SU-DHL-6 (cell line): ENCODE data around the gene MIB2.

Experiments used
- H2AFZ ChIP-seq: fragments of 200-600 bp; sonication (generic); 2 replicates; pipeline ENCODE4 v1.6.1; 2014; ENCODE audit warnings: low read depth, mild to moderate bottlenecking, moderate library complexity, mixed read lengths, antibody characterized with exemption, low read length; ENCODE audit not compliant: severe bottlenecking
- H3F3A ChIP-seq: fragments of 200-600 bp; shearing (Covaris generic); 2 replicates; pipeline ENCODE4 v1.6.0; 2016; ENCODE audit warnings: antibody characterized with exemption, mild to moderate bottlenecking; ENCODE audit not compliant: insufficient read depth
- H3K27ac ChIP-seq: fragments of 200-600 bp; sonication (generic); 2 replicates; pipeline ENCODE4 v1.5.1; 2016; ENCODE audit warnings: low read depth, mild to moderate bottlenecking, low read length, moderate library complexity, mixed read lengths
- H3K27me3 ChIP-seq: fragments of 200-600 bp; sonication (generic), shearing (Covaris generic); 2 replicates; pipeline ENCODE4 v1.6.0; 2014; ENCODE audit warnings: mild to moderate bottlenecking, low read length
- H3K36me3 ChIP-seq: fragments of 200-600 bp; sonication (generic); 2 replicates; pipeline ENCODE4 v1.6.1; 2014; ENCODE audit warnings: mild to moderate bottlenecking, low read length, mixed read lengths
- H3K4me2 ChIP-seq: fragments of 300-600, 200-600 bp; shearing (Covaris generic), sonication (generic); 2 replicates; pipeline ENCODE4 v1.6.0; 2014; ENCODE audit warnings: low read length, low read depth, mild to moderate bottlenecking; ENCODE audit not compliant: poor library complexity, severe bottlenecking
- H3K4me3 ChIP-seq: fragments of 200-600 bp; sonication (generic); 2 replicates; pipeline ENCODE4 v1.5.1; 2014; ENCODE audit warnings: antibody characterized with exemption, low read length, mild to moderate bottlenecking, mixed read lengths; ENCODE audit not compliant: insufficient read depth, poor library complexity, severe bottlenecking
- H3K79me2 ChIP-seq: fragments of 200-600 bp; sonication (generic); 2 replicates; pipeline ENCODE4 v1.6.1; 2014; ENCODE audit warnings: mild to moderate bottlenecking, low read length, moderate library complexity; ENCODE audit not compliant: insufficient read depth
- H3K9ac ChIP-seq: fragments of 200-600 bp; sonication (generic); 2 replicates; pipeline ENCODE4 v1.7.0; 2014; ENCODE audit warnings: mild to moderate bottlenecking, low read length
- H3K9me2 ChIP-seq: fragments of 200-600 bp; sonication (generic); replicated peaks from 2 replicates; pipeline ENCODE4 v1.6.1; 2014; ENCODE audit warnings: low read length; ENCODE audit not compliant: insufficient read depth
- H3K9me3 ChIP-seq: fragments of 200-600 bp; sonication (generic); 2 replicates; pipeline ENCODE4 v1.6.1; 2014; ENCODE audit warnings: low read length, mixed read lengths; ENCODE audit not compliant: insufficient read depth
- H4K20me1 ChIP-seq: fragments of 200-600 bp; sonication (generic); 2 replicates; pipeline ENCODE4 v1.6.1; 2014; ENCODE audit warnings: low read depth, mild to moderate bottlenecking, antibody characterized with exemption, low read length, moderate library complexity, mixed read lengths
- CTCF ChIP-seq: fragments of 200-600 bp; sonication (generic); IDR thresholded peaks from one replicate; pipeline ENCODE4 v1.5.1; 2017; ENCODE audit warnings: antibody characterized with exemption, mild to moderate bottlenecking, low read length, moderate library complexity; ENCODE audit not compliant: insufficient read depth, poor library complexity, severe bottlenecking
- EZH2phosphoT487 ChIP-seq: fragments of 200-600 bp; sonication (generic), shearing (Covaris generic); conservative IDR thresholded peaks from 2 replicates; pipeline ENCODE4 v1.6.1; 2018; ENCODE audit warnings: mild to moderate bottlenecking, antibody characterized with exemption, low read length, moderate library complexity, mixed read lengths

Gene MIB2

GRCh38 chr1:1624443-1625403 is 9.4 kb downstream of the MIB2 start:
- Histone ChIP-seq H3K9ac (no peak overlapping the region), H3K79me2 (no peaks in the 10 kb centered on the region), H2AFZ (no peak overlapping the region), H3K9me2 (no peaks in the 10 kb centered on the region), H3K27ac (no peak overlapping the region), H3K27me3 (no peaks in the 10 kb centered on the region), H3F3A (no peaks in the 10 kb centered on the region), H3K9me3 (no peaks in the 10 kb centered on the region), H3K36me3 (no peaks in the 10 kb centered on the region), H3K4me2 (no peak overlapping the region), H3K4me3 (no peak overlapping the region), H4K20me1 (no peaks in the 10 kb centered on the region)
- TF ChIP-seq CTCF (no peak), EZH2phosphoT487 (no peak)

- Histone ChIP-seq H3K4me3 (no peak overlapping the region), H4K20me1 (no peaks in the 10 kb centered on the region), H3K9ac (no peak overlapping the region), H3F3A (no peaks in the 10 kb centered on the region), H3K9me3 (no peaks in the 10 kb centered on the region), H3K27ac (no peak overlapping the region), H3K27me3 (no peaks in the 10 kb centered on the region), H2AFZ (no peak overlapping the region), H3K79me2 (no peaks in the 10 kb centered on the region), H3K4me2 (no peak overlapping the region), H3K36me3 (no peaks in the 10 kb centered on the region), H3K9me2 (no peaks in the 10 kb centered on the region)
- TF ChIP-seq EZH2phosphoT487 (no peak), CTCF (no peak)
Measured at GRCh38 chr1:1625404-1625775, 10.1 kb downstream of the MIB2 start.

GRCh38 chr1:1625824-1626206 is 10.5 kb downstream of the MIB2 start:
- Histone ChIP-seq H3K9me2 (no peaks in the 10 kb centered on the region), H4K20me1 (no peaks in the 10 kb centered on the region), H3K36me3 (no peaks in the 10 kb centered on the region), H3K27me3 (no peaks in the 10 kb centered on the region), H3K4me2 (no peak overlapping the region), H3K4me3 (no peak overlapping the region), H3K9me3 (no peaks in the 10 kb centered on the region), H3K79me2 (no peaks in the 10 kb centered on the region), H2AFZ (no peak overlapping the region), H3F3A (no peaks in the 10 kb centered on the region), H3K9ac (no peak overlapping the region), H3K27ac (no peak overlapping the region)
- TF ChIP-seq EZH2phosphoT487 (no peak), CTCF (no peak)
